Effector memory CD8-positive, alpha-beta T cell (primary cell): ENCODE data around the gene CDC42EP5.

Source experiments
- ATAC-seq: fragments of 150-1000 bp; cut with Tn5 transposase; replicated peaks from 2 replicates; pipeline ENCODE4 v1.10.0; 2021; ENCODE audit warnings: mild to moderate bottlenecking, moderate library complexity
- DNase-seq, 3 experiments: peaks; one replicate each; pipeline ENCODE4 v3.0.0; 2021
- H3K27ac Mint-ChIP-seq, 2 donors: one replicate each; pipeline ENCODE4 v1.8.0; 2022; ENCODE audit warnings: mild to moderate bottlenecking in 2 of 2, mixed read lengths in 2 of 2, moderate library complexity in 2 of 2
- H3K27me3 Mint-ChIP-seq, 2 donors: one replicate each; pipeline ENCODE4 v1.8.0; 2022; ENCODE audit warnings: mixed read lengths in 2 of 2
- H3K36me3 Mint-ChIP-seq: one replicate; pipeline ENCODE4 v1.8.0; 2022; ENCODE audit warnings: mild to moderate bottlenecking, moderate library complexity, mixed read lengths; ENCODE audit not compliant: insufficient read depth
- H3K4me1 Mint-ChIP-seq, 2 donors: one replicate each; pipeline ENCODE4 v1.8.0; 2022; ENCODE audit warnings: low read depth in 2 of 2, mixed read lengths in 2 of 2
- H3K4me3 Mint-ChIP-seq, 2 donors: one replicate each; pipeline ENCODE4 v1.8.0; 2022; ENCODE audit warnings: mild to moderate bottlenecking in 2 of 2, mixed read lengths in 2 of 2, moderate library complexity in 2 of 2
- H3K9me3 Mint-ChIP-seq, 2 donors: one replicate each; pipeline ENCODE4 v1.8.0; 2022; ENCODE audit warnings: mixed read lengths in 2 of 2

Gene CDC42EP5

DNA sequence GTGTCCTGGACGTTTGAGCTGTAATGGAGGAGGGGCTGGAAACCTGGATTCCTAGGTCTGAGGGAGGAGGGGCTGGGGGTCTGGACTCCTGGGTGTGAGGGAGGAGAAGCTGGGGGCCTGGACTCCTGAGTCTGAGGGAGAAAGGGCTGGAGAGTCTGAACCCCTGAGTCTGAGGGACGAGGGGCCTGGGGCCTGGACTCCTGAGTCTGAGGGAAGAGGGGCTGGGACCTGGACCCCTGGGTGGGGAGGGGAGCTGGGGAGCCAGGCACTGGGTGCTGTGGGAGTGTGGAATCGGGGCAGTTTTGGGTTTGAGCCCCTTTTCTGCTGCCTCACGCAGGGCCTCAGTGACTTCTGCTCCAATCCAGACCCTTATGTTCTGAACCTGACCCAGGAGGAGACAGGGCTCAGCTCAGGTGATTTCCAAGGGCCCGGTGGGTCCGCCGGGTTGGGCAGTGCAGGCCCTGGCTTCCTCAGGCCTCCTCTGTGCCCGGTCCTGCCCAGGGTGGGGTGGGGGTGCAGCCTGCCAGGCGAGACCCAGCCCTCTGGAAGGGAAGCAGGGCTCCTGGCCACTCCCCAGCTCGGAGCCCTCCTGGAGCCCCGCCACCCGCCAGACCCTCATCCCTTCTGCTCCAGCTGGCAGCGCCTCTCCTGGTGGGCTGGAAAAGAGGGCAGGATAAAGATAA lies 43.4 kb downstream of the CDC42EP5 start:
- Mint-ChIP-seq H3K9me3 (no peaks in the 10 kb centered on the region), H3K36me3 (peaks cover 2% of the 10 kb centered on the region), H3K27me3 (peaks cover 25 to 50% of the 10 kb centered on the region in 2 donors), H3K4me1 (peaks cover 12 to 15% of the 10 kb centered on the region in 2 donors), H3K4me3 (peak overlapping the region in 1 of 2 donors; percentile 13), H3K27ac (peak overlapping the region in 1 of 2 donors; percentile 57)
- DNase-seq, result no peak
- ATAC-seq, result no peak

- DNase-seq (no peak), ATAC-seq (no peak)
- peaks cover 7 to 13% of the 10 kb centered on the region in 2 donors for H3K4me1 Mint-ChIP-seq
- H3K4me3 Mint-ChIP-seq, result peak overlapping the region in 1 of 2 donors; percentile 6
- H3K36me3 Mint-ChIP-seq, result peaks cover 2% of the 10 kb centered on the region
- H3K27ac Mint-ChIP-seq, result peak overlapping the region in 1 of 2 donors; percentile 49
- peaks cover 31 to 56% of the 10 kb centered on the region in 2 donors for H3K27me3 Mint-ChIP-seq
- H3K9me3 Mint-ChIP-seq, result no peaks in the 10 kb centered on the region
These were observed 44.0 kb downstream of the CDC42EP5 start for GRCh38 chr19:54429176-54429495.

DNA sequence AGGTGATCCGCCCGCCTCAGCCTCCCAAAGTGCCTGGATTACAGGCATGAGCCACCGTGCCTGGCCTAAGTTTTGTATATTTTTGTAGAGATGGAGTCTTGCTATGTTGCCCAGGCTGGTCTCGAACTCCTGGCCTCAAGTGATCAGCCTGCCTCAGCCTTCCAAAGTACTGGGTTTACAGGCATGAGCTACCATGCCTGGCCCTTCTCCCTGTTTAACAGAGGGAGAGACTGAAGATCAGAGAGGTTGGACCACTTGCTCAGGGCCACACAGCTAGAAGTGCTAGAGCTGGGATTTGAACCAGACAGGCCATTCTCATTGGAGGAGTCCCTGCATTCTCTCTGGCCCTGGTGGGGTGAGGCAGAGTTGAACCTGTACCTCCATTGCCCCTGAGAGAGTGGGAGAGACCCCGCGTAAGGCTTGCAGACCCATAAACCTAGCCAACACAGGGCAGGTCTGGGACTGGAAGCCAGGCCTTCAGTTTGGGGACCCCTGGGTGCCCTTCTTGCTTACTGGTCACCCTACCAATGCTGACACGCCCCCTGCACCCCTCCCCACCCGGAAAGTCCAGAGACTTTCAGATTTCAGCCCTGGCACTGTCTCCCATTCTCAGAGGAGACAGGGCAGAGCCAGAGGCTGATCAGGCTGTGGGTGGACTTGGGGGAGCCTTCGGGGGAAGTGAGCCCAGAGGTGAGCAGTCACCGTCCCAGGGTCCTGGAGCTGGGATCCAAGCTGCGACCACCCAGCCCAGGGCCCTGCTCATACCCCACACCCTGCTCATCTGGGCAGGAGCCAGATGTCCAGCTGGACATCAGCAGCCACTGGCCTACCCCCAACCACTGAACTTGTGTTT lies 44.5 kb downstream of the CDC42EP5 start:
- Mint-ChIP-seq H3K4me1 (peaks cover 5 to 10% of the 10 kb centered on the region in 2 donors), H3K9me3 (no peaks in the 10 kb centered on the region), H3K4me3 (no peak overlapping the region), H3K27ac (no peak overlapping the region), H3K27me3 (peaks cover 37 to 62% of the 10 kb centered on the region in 2 donors), H3K36me3 (peaks cover 2% of the 10 kb centered on the region)
- DNase-seq, result no peak
- no peak for ATAC-seq

GRCh38 chr19:54427586-54427985 lies 45.5 kb downstream of the CDC42EP5 start:
- Mint-ChIP-seq H3K9me3 (no peaks in the 10 kb centered on the region), H3K27ac (no peak overlapping the region), H3K4me3 (no peak overlapping the region), H3K36me3 (peaks cover 2% of the 10 kb centered on the region), H3K27me3 (peaks cover 46 to 71% of the 10 kb centered on the region in 2 donors), H3K4me1 (peaks cover 5 to 10% of the 10 kb centered on the region in 2 donors)
- ATAC-seq (no peak), DNase-seq (no peak)

DNA sequence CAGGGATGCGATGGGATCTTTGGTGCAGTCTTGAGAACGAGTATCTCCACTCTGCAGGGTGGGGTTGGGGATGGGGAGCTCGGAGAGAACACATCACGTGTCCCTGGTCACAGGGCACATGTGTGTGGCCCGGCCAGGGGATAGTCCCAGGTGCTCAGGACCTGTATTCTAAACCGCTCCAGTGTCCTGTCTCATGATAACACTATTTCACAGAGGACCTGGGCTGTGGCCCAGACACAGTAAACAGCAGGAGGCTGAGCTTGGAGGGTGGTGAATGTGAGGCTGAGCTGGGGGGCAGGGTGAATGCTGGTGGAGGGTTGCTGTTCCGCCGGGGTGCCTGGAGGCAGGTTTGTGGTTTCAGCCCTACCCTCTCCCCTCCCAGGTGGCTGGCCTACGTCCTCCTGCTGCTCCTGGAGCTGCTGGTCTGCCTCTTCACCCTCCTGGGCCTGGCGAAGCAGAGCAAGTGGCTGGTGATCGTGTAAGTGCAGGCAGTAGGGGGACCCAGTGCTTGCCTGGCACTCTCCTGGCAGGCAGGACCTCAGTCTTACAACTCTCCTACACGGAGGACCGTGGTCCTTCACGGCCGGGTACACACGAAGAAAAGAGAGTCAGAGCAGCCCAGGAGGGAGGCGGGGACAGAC lies 46.7 kb downstream of the CDC42EP5 start:
- ATAC-seq (no peak), DNase-seq (no peak)
- H3K27me3 Mint-ChIP-seq, result peaks cover 47 to 76% of the 10 kb centered on the region in 2 donors
- peaks cover 4 to 10% of the 10 kb centered on the region in 2 donors for H3K4me1 Mint-ChIP-seq
- no peak overlapping the region for H3K4me3 Mint-ChIP-seq
- no peak overlapping the region for H3K27ac Mint-ChIP-seq
- peaks cover 2% of the 10 kb centered on the region for H3K36me3 Mint-ChIP-seq
- no peaks in the 10 kb centered on the region for H3K9me3 Mint-ChIP-seq

- Mint-ChIP-seq H3K9me3 (no peaks in the 10 kb centered on the region), H3K4me1 (peaks cover 3 to 5% of the 10 kb centered on the region in 2 donors)
These were observed 47.7 kb downstream of the CDC42EP5 start for GRCh38 chr19:54425382-54425723.

GRCh38 chr19:54424660-54425381 lies 48.3 kb downstream of the CDC42EP5 start:
- no peaks in the 10 kb centered on the region for H3K9me3 Mint-ChIP-seq
- H3K27ac Mint-ChIP-seq, result no peak overlapping the region
- H3K27me3 Mint-ChIP-seq, result peaks cover 48 to 73% of the 10 kb centered on the region in 2 donors

More at GRCh38 chr19:54425382-54425723, 47.7 kb downstream of the CDC42EP5 start:
- H3K27ac Mint-ChIP-seq, result no peak overlapping the region
- H3K27me3 Mint-ChIP-seq, result peaks cover 47 to 76% of the 10 kb centered on the region in 2 donors
- DNase-seq, result no peak
- H3K4me3 Mint-ChIP-seq, result no peak overlapping the region
- H3K36me3 Mint-ChIP-seq, result peaks cover 2% of the 10 kb centered on the region
- ATAC-seq, result no peak

GRCh38 chr19:54424201-54424600 lies 48.9 kb downstream of the CDC42EP5 start:
- ATAC-seq (no peak), DNase-seq (no peak)
- no peak overlapping the region for H3K27ac Mint-ChIP-seq
- no peaks in the 10 kb centered on the region for H3K9me3 Mint-ChIP-seq
- peaks cover 2% of the 10 kb centered on the region for H3K36me3 Mint-ChIP-seq
- peaks cover 49 to 67% of the 10 kb centered on the region in 2 donors for H3K27me3 Mint-ChIP-seq
- no peak overlapping the region for H3K4me3 Mint-ChIP-seq
- H3K4me1 Mint-ChIP-seq, result peaks cover under 1 to 2% of the 10 kb centered on the region in 2 donors

More at GRCh38 chr19:54424660-54425381, 48.3 kb downstream of the CDC42EP5 start:
- Mint-ChIP-seq H3K4me1 (peaks cover 3 to 5% of the 10 kb centered on the region in 2 donors), H3K4me3 (no peak overlapping the region), H3K36me3 (peaks cover 2% of the 10 kb centered on the region)
- ATAC-seq (no peak), DNase-seq (no peak)

GRCh38 chr19:54422136-54422535 lies 51.0 kb downstream of the CDC42EP5 start:
- Mint-ChIP-seq H3K4me3 (no peak overlapping the region), H3K4me1 (peaks cover 8 to 12% of the 10 kb centered on the region in 2 donors), H3K27ac (no peak overlapping the region), H3K36me3 (no peaks in the 10 kb centered on the region), H3K9me3 (no peaks in the 10 kb centered on the region), H3K27me3 (peaks cover 60% of the 10 kb centered on the region in 2 donors)
- DNase-seq (no peak), ATAC-seq (no peak)

GRCh38 chr19:54421521-54421920 lies 51.6 kb downstream of the CDC42EP5 start:
- peaks cover 10 to 12% of the 10 kb centered on the region in 2 donors for H3K4me1 Mint-ChIP-seq
- H3K9me3 Mint-ChIP-seq, result no peaks in the 10 kb centered on the region
- no peak overlapping the region for H3K4me3 Mint-ChIP-seq
- H3K27ac Mint-ChIP-seq, result no peak overlapping the region
- DNase-seq, result no peak
- H3K36me3 Mint-ChIP-seq, result no peaks in the 10 kb centered on the region
- peaks cover 60 to 63% of the 10 kb centered on the region in 2 donors for H3K27me3 Mint-ChIP-seq
- no peak for ATAC-seq

DNA sequence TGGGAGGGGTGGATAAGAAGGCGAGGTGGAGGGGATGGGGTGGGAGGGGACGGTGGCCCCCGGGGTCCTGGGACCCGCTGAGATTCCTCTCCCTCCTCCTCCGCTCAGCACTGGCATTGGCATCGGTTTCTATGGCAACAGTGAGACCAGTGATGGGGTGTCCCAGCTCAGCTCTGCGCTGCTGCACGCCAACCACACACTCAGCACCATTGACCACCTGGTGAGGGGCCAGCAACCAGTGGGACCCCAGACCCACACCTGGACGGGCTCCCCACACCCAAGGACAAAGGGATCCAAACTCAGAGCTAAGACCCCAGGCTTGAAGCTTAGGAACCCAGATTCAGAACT lies 52.0 kb downstream of the CDC42EP5 start:
- no peak for DNase-seq
- Mint-ChIP-seq H3K36me3 (no peaks in the 10 kb centered on the region), H3K27ac (no peak overlapping the region), H3K9me3 (no peaks in the 10 kb centered on the region), H3K4me3 (no peak overlapping the region), H3K27me3 (peaks cover 59 to 60% of the 10 kb centered on the region in 2 donors), H3K4me1 (peaks cover 10 to 12% of the 10 kb centered on the region in 2 donors)
- no peak for ATAC-seq

- Mint-ChIP-seq H3K27me3 (peaks cover 59 to 60% of the 10 kb centered on the region in 2 donors), H3K36me3 (no peaks in the 10 kb centered on the region), H3K27ac (no peak overlapping the region), H3K4me3 (no peak overlapping the region), H3K9me3 (no peaks in the 10 kb centered on the region), H3K4me1 (peaks cover 10 to 15% of the 10 kb centered on the region in 2 donors)
- ATAC-seq, result no peak
- DNase-seq, result no peak
These were observed 52.5 kb downstream of the CDC42EP5 start for GRCh38 chr19:54420383-54421168.
